ENCODE results near the gene MAP3K4. TPM values are rescaled to one million over a fixed set of nuclear protein-coding genes. Genes with fewer than 3 reads are reported as not detected.

MAP3K4 gene
- total and polyA plus RNA-seq, 2 of the 8 experiments (the other 6 are each of a cell fraction or from before 2014, with no cell fraction given): 16.6 to 51.6 TPM

GRCh38 chr6:161128230-161128629, 136.7 kb downstream of the MAP3K4 start:
- H3K4me1 ChIP-seq (replicated peaks in 1 of 4; ENCODE audit: control insufficient read depth in 3 of 4, insufficient read depth in 4 of 4, low read length in 3 of 4): no peaks in the 10 kb centered on the region
- H3K79me2 ChIP-seq (ENCODE audit: control insufficient read depth in 1 of 2, insufficient read depth in 2 of 2, low read length in 2 of 2): no peaks in the 10 kb centered on the region
- no peak overlapping the region for H2BK5ac ChIP-seq (ENCODE audit: low read depth, low read length)
- H4K8ac ChIP-seq (ENCODE audit: extremely low read depth, insufficient read depth, low read length): no peak overlapping the region
- H3K4me3 ChIP-seq (ENCODE audit: extremely low read depth in 1 of 4, insufficient read depth in 2 of 4, low read depth in 3 of 4, low read length in 4 of 4): no peak overlapping the region
- no peak overlapping the region for H3K27ac ChIP-seq (ENCODE audit: low read depth, low read length)
- H4K91ac ChIP-seq (replicated peaks; ENCODE audit: insufficient read length, low read length): no peak overlapping the region
- H3K9me3 ChIP-seq (ENCODE audit: insufficient read depth in 2 of 2, low read depth in 1 of 2, low read length in 1 of 2): peaks cover 31 to 43% of the 10 kb centered on the region in 2 experiments
- H3K23ac ChIP-seq (ENCODE audit: insufficient read length): no peak overlapping the region
- H2AK5ac ChIP-seq (ENCODE audit: low read depth, low read length): no peak overlapping the region
- no peak overlapping the region for H3K4ac ChIP-seq (replicated peaks; ENCODE audit: insufficient read length, low read depth, low read length)
- H3K4me2 ChIP-seq (ENCODE audit: insufficient read depth in 1 of 2, low read depth in 2 of 2, low read length in 2 of 2): no peak overlapping the region
- no peak for FAIRE-seq
- no peaks in the 10 kb centered on the region for H3K23me2 ChIP-seq (ENCODE audit: low read depth, low read length)
- peaks cover 0 to 2% of the 10 kb centered on the region in 2 experiments for H4K20me1 ChIP-seq (replicated peaks in 1 of 2; ENCODE audit: control insufficient read depth in 1 of 2, insufficient read depth in 2 of 2, low read length in 2 of 2)
- no peak overlapping the region for H2BK12ac ChIP-seq (ENCODE audit: low read depth, low read length)
- peaks cover 0 to 48% (median 16%) of the 10 kb centered on the region in 4 experiments; a peak in 5 of 8 replicates for H3K36me3 ChIP-seq (ENCODE audit: control insufficient read depth in 2 of 4, insufficient read depth in 4 of 4, low read length in 3 of 4)
- DNase-seq (ENCODE audit: low read depth in 1 of 2, low spot score in 2 of 2): no peak
- ChIA-PET POLR2A (ENCODE audit: partially characterized antibody) (no interaction called here), CTCF (ENCODE audit: partially characterized antibody) (interaction anchor here (0.6 to 1.3 kb wide), 7 partner anchors 12 to 1122 kb away, joined by 3 read pairs; no protein-coding TSS in a partner anchor)
- no peak overlapping the region for H2AFZ ChIP-seq (ENCODE audit: low read length)
- H4K5ac ChIP-seq (ENCODE audit: insufficient read length, low read depth, low read length): no peak overlapping the region
- H3K56ac ChIP-seq (replicated peaks; ENCODE audit: insufficient read length, low read depth, low read length): no peak overlapping the region
- H3K14ac ChIP-seq (ENCODE audit: insufficient read length): no peak overlapping the region
- no peak overlapping the region for H3K9ac ChIP-seq (replicated peaks in 1 of 4; ENCODE audit: extremely low read depth in 1 of 4, low read depth in 3 of 4, low read length in 3 of 4)
- H3K79me1 ChIP-seq (ENCODE audit: low read depth, low read length): no peaks in the 10 kb centered on the region; the same call in 1 of the 2 replicates
- H2BK120ac ChIP-seq (replicated peaks; ENCODE audit: low read depth, low read length): no peak overlapping the region
- no peak overlapping the region for H2BK20ac ChIP-seq (ENCODE audit: low read length)
- 90% methylated on average over 2 of the region's 2 CpGs; no CpG with 5 or more reads in 1 of the 2 experiments for WGBS, 2 experiments (ENCODE audit: extremely low coverage in 1 of 2, insufficient coverage in 1 of 2, insufficient read length in 1 of 2, insufficient replicate concordance in 2 of 2, low coverage in 1 of 2, low lambda C conversion rate in 2 of 2, missing lambda C conversion rate in 1 of 2)
- H3K27me3 ChIP-seq (replicated peaks in 1 of 4; ENCODE audit: control insufficient read depth in 3 of 4, extremely low read depth in 1 of 4, insufficient read depth in 3 of 4, low read length in 3 of 4): no peaks in the 10 kb centered on the region
- H2BK15ac ChIP-seq (ENCODE audit: low read length): no peak overlapping the region
- H3K18ac ChIP-seq (ENCODE audit: extremely low read depth, low read length): no peak overlapping the region
- TF ChIP-seq POU5F1 (IDR thresholded peaks at IDR 0.05; ENCODE audit: low read depth, low read length): no peak
